Stimulated activated CD8-positive, alpha-beta memory T cell treated with anti-CD3 and anti-CD28 coated beads, Interleukin-15, amount 100 ng/mL, for 24 hours (primary cell): Measurements from ENCODE around the gene CDKAL1.

Experiments used
- DNase-seq: peaks from one replicate; pipeline ENCODE4 v3.0.0-alpha.2; 2020; ENCODE audit warnings: low read depth

The CDKAL1 gene

GRCh38 chr6:21141616-21142303 is 607.5 kb downstream of the CDKAL1 start:
- DNase-seq: no peak

GRCh38 chr6:21142741-21143140 is 608.5 kb downstream of the CDKAL1 start:
- DNase-seq: no peak

GRCh38 chr6:21143645-21144044 is 609.4 kb downstream of the CDKAL1 start:
- no peak for DNase-seq

- DNase-seq: no peak
Measured at GRCh38 chr6:21144928-21145327, 610.7 kb downstream of the CDKAL1 start.

GRCh38 chr6:21147995-21148394 is 613.7 kb downstream of the CDKAL1 start:
- no peak for DNase-seq

GRCh38 chr6:21149470-21149869 is 615.2 kb downstream of the CDKAL1 start:
- DNase-seq: no peak

GRCh38 chr6:21150667-21151066 is 616.4 kb downstream of the CDKAL1 start:
- DNase-seq: no peak

- DNase-seq: no peak
Measured at GRCh38 chr6:21151119-21151518, 616.9 kb downstream of the CDKAL1 start.

- DNase-seq: no peak
Measured at GRCh38 chr6:21151530-21151929, 617.3 kb downstream of the CDKAL1 start.

- DNase-seq: no peak
Measured at GRCh38 chr6:21157186-21157929, 623.1 kb downstream of the CDKAL1 start.

- no peak for DNase-seq
Measured at GRCh38 chr6:21158149-21158548, 623.9 kb downstream of the CDKAL1 start.

- no peak for DNase-seq
Measured at GRCh38 chr6:21158873-21159272, 624.6 kb downstream of the CDKAL1 start.

GRCh38 chr6:21159465-21159864 is 625.2 kb downstream of the CDKAL1 start:
- DNase-seq: no peak

- DNase-seq: no peak
Measured at GRCh38 chr6:21161707-21162106, 627.5 kb downstream of the CDKAL1 start.

- DNase-seq: no peak
Measured at GRCh38 chr6:21163110-21163837, 629.0 kb downstream of the CDKAL1 start.

GRCh38 chr6:21163838-21164180 is 629.6 kb downstream of the CDKAL1 start:
- no peak for DNase-seq

- no peak for DNase-seq
Measured at GRCh38 chr6:21164768-21165326, 630.6 kb downstream of the CDKAL1 start.

- DNase-seq: no peak
Measured at GRCh38 chr6:21166754-21167153, 632.5 kb downstream of the CDKAL1 start.

- no peak for DNase-seq
Measured at GRCh38 chr6:21167790-21168189, 633.5 kb downstream of the CDKAL1 start.

- no peak for DNase-seq
Measured at GRCh38 chr6:21171801-21172200, 637.5 kb downstream of the CDKAL1 start.

- no peak for DNase-seq
Measured at GRCh38 chr6:21173031-21173430, 638.8 kb downstream of the CDKAL1 start.

- DNase-seq: no peak
Measured at GRCh38 chr6:21173678-21174077, 639.4 kb downstream of the CDKAL1 start.

- DNase-seq: no peak
Measured at GRCh38 chr6:21176197-21176596, 641.9 kb downstream of the CDKAL1 start.
